Activated naive CD8-positive, alpha-beta T cell (primary cell): ENCODE data around the gene NELL2.
A peak's percentile ranks its signal among the peaks of the same experiment; 100 is the strongest.
"Not testable (repeated sequence)": the region's sequence is repeated elsewhere in the genome, so short reads cannot be mapped to it uniquely, and the experiment has no call there.

ENCODE experiments used
- H3K27ac Mint-ChIP-seq: one replicate; pipeline ENCODE4 v1.8.0; 2021; ENCODE audit warnings: mixed read lengths
- H3K27me3 Mint-ChIP-seq: one replicate; pipeline ENCODE4 v1.8.0; 2021; ENCODE audit warnings: mixed read lengths
- H3K36me3 Mint-ChIP-seq: one replicate; pipeline ENCODE4 v1.8.0; 2021; ENCODE audit warnings: mixed read lengths
- H3K4me1 Mint-ChIP-seq: one replicate; pipeline ENCODE4 v1.8.0; 2021; ENCODE audit warnings: low read depth, mixed read lengths
- H3K4me3 Mint-ChIP-seq: one replicate; pipeline ENCODE4 v1.8.0; 2021; ENCODE audit warnings: mild to moderate bottlenecking, mixed read lengths
- H3K9me3 Mint-ChIP-seq: one replicate; pipeline ENCODE4 v1.8.0; 2021; ENCODE audit warnings: low read depth, mixed read lengths

Gene NELL2

DNA sequence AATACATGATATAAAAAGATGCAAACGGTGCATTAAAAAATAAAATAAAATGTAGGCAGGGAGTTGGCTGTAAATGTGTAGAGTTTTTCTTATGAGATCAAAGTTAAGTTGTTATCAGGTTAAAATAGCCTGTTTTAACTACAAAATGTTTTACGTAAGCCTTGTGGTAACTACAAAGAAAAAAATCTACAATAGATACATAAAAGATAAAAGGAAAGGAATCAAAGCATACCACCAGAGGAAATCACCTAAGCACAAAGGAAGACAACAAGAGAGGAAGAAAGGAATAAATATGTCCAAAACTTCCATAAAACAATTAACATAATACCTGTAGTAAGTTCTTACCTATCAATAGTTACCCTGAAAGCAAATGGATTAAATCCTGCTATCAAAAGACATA lies 12.2 kb downstream of the NELL2 start:
- H3K27me3 Mint-ChIP-seq = no peaks in the 10 kb centered on the region
- peaks cover 80% of the 10 kb centered on the region for H3K4me1 Mint-ChIP-seq
- peaks cover 30% of the 10 kb centered on the region for H3K9me3 Mint-ChIP-seq
- peak overlapping the region; percentile 91 for H3K27ac Mint-ChIP-seq
- H3K4me3 Mint-ChIP-seq = peak overlapping the region; percentile 67
- H3K36me3 Mint-ChIP-seq = peaks cover 46% of the 10 kb centered on the region

- peaks cover 17% of the 10 kb centered on the region for H3K9me3 Mint-ChIP-seq
- peaks cover 25% of the 10 kb centered on the region for H3K36me3 Mint-ChIP-seq
- H3K27me3 Mint-ChIP-seq = no peaks in the 10 kb centered on the region
- peaks cover 89% of the 10 kb centered on the region for H3K4me1 Mint-ChIP-seq
- peak overlapping the region; percentile 91 for H3K27ac Mint-ChIP-seq
- H3K4me3 Mint-ChIP-seq = peak overlapping the region; percentile 42
Observed at GRCh38 chr12:44859998-44860689, 16.0 kb downstream of the NELL2 start.

- H3K4me1 Mint-ChIP-seq = peaks cover 94% of the 10 kb centered on the region
- peaks cover 9% of the 10 kb centered on the region for H3K9me3 Mint-ChIP-seq
- peaks cover 21% of the 10 kb centered on the region for H3K36me3 Mint-ChIP-seq
- peak overlapping the region; percentile 59 for H3K4me3 Mint-ChIP-seq
- peak overlapping the region; percentile 97 for H3K27ac Mint-ChIP-seq
- H3K27me3 Mint-ChIP-seq = no peaks in the 10 kb centered on the region
Observed at GRCh38 chr12:44858226-44858855, 17.8 kb downstream of the NELL2 start.

DNA sequence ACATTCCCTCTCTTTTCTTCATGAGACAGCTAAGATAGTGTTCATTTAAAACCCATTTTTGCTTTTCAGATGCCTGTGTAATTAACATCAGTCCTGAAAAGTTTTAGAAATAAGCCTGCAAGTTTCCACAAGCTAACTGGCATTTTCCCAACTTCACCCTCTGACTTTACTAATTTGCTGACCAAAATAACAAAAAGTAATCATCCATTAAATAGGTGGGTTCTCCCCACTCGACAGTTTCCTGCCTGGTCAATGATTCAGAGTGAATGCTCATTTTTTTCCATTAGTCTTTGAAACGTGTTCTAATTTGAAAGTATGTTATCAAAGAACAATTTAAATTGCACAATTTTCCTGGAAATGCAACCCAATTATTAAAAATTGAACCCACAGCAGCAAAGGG lies 23.6 kb downstream of the NELL2 start:
- Mint-ChIP-seq H3K4me3 (peak overlapping the region; percentile 72), H3K27ac (peak overlapping the region; percentile 99), H3K4me1 (peaks cover 92% of the 10 kb centered on the region), H3K9me3 (no peaks in the 10 kb centered on the region), H3K36me3 (peaks cover 8% of the 10 kb centered on the region), H3K27me3 (no peaks in the 10 kb centered on the region)

DNA sequence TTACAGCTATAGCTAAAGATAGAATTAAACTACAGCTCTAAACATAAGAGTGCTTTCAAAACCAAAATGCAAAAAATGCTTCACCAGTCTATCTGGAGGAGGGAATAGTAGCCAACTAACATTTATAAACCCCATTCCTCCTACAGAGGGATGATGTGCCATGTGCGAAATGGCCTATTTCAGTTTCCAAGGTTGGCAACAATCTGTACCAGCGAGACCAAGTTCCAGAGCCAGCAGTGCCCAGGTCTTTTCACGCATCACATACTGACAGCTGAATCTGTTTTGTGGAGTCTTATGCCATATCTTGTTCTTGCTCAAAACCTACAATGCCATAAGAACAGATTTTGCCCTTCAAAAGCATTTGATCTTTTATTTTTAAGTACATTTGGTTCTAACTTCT lies 24.5 kb downstream of the NELL2 start:
- H3K9me3 Mint-ChIP-seq = no peaks in the 10 kb centered on the region
- no peaks in the 10 kb centered on the region for H3K27me3 Mint-ChIP-seq
- peaks cover 92% of the 10 kb centered on the region for H3K4me1 Mint-ChIP-seq
- H3K36me3 Mint-ChIP-seq = peaks cover 8% of the 10 kb centered on the region
- peak overlapping the region; percentile 72 for H3K4me3 Mint-ChIP-seq
- H3K27ac Mint-ChIP-seq = peak overlapping the region; percentile 99

GRCh38 chr12:44848703-44849085 lies 27.4 kb downstream of the NELL2 start:
- H3K27me3 Mint-ChIP-seq = no peaks in the 10 kb centered on the region
- H3K4me3 Mint-ChIP-seq = peak overlapping the region; percentile 80
- peak overlapping the region; percentile 97 for H3K27ac Mint-ChIP-seq
- peaks cover 92% of the 10 kb centered on the region for H3K4me1 Mint-ChIP-seq
- peaks cover 13% of the 10 kb centered on the region for H3K36me3 Mint-ChIP-seq
- H3K9me3 Mint-ChIP-seq = no peaks in the 10 kb centered on the region

DNA sequence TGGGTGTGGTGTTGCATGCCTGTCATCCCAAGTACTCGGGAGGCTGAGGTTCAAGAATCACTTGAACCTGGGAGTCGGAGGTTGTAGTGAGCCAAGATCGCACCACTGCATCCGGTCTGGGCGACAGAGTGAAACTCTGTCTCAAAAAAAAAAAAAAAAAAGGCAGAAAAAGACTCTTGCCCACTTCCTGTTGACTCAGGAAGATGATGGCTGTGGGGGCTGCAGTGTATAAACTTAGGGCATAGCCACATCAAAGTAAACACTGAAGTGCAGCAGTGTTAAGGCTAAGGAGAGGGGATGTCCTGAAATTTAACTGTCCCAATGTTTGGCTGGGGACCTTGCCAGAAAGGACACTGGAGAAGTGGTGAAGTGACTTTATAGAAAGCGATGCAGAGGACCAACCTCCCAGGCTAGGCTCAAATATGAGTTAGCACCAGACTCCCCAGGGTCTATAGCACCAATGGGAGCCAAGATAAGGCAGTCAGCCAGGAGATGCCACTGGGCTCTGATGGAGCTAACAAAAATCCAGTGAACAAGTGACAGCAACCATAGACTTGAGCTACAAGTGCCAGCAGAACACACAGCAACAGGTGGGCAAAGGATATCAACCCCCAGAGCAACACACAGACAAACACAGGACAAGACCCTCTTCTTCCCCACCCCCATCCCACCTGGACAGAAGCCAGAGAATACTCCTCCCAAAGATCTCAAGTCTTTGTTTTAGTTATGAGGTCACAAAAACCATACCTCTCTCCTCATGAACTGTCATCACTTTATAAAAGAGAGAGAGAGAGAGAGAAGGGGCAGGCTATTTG lies 28.0 kb downstream of the NELL2 start:
- peaks cover 13% of the 10 kb centered on the region for H3K36me3 Mint-ChIP-seq
- H3K9me3 Mint-ChIP-seq = no peaks in the 10 kb centered on the region
- peaks cover 91% of the 10 kb centered on the region for H3K4me1 Mint-ChIP-seq
- H3K27ac Mint-ChIP-seq = peak overlapping the region; percentile 97
- H3K4me3 Mint-ChIP-seq = peak overlapping the region; percentile 80
- H3K27me3 Mint-ChIP-seq = no peaks in the 10 kb centered on the region

DNA sequence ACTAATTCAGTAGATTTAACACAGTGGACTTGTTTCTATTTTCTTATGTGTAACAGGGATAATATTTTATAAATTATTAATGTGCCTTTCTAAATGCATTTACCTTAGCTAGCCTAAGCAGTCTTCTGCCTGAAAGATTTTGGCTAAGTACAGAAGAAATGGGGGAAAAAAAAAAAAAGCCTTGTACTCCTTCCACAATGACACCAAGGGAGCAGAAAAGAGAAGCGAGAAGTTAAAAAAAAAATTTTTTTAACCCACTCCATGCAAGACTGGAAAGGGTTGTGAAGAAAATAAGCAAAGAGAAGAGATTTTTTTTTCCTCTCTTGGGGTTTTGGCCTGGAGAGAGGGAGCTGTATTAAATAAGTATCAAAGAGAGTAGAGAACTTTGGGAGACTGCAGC lies 28.7 kb downstream of the NELL2 start:
- Mint-ChIP-seq H3K9me3 (no peaks in the 10 kb centered on the region), H3K4me1 (peaks cover 91% of the 10 kb centered on the region), H3K4me3 (peak overlapping the region; percentile 80), H3K36me3 (peaks cover 13% of the 10 kb centered on the region), H3K27ac (peak overlapping the region; percentile 97), H3K27me3 (no peaks in the 10 kb centered on the region)

- H3K4me1 Mint-ChIP-seq = peaks cover 91% of the 10 kb centered on the region
- H3K4me3 Mint-ChIP-seq = peak overlapping the region; percentile 65
- H3K27me3 Mint-ChIP-seq = no peaks in the 10 kb centered on the region
- peaks cover 13% of the 10 kb centered on the region for H3K36me3 Mint-ChIP-seq
- H3K27ac Mint-ChIP-seq = peak overlapping the region; percentile 97
- no peaks in the 10 kb centered on the region for H3K9me3 Mint-ChIP-seq
Observed at GRCh38 chr12:44846826-44847225, 29.3 kb downstream of the NELL2 start.

- Mint-ChIP-seq H3K9me3 (no peaks in the 10 kb centered on the region), H3K4me3 (peak overlapping the region; percentile 83), H3K27ac (peak overlapping the region; percentile 97), H3K4me1 (peaks cover 94% of the 10 kb centered on the region), H3K36me3 (peaks cover 16% of the 10 kb centered on the region), H3K27me3 (no peaks in the 10 kb centered on the region)
Observed at GRCh38 chr12:44842669-44843068, 33.4 kb downstream of the NELL2 start.

DNA sequence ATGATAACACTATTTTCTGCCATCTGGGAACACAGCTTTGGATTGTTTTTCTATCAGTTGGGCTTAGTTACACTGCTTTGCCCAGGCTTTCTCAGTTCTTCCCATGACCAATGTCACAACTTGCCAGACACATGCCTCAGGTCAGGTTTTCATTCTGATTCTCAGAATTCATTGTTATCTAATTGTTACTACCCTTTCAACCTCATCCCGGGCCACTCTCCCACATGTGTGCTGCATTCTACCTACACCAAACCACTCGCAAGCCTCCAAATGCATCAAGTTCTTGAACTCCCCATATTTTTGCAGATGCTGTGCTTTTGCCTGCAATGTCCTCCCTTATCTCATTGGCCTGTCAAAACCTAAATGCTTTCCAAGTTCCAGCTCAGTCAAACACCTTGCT lies 36.3 kb downstream of the NELL2 start:
- no peaks in the 10 kb centered on the region for H3K9me3 Mint-ChIP-seq
- H3K27ac Mint-ChIP-seq = peak overlapping the region; percentile 97
- H3K4me3 Mint-ChIP-seq = peak overlapping the region; percentile 75
- H3K27me3 Mint-ChIP-seq = no peaks in the 10 kb centered on the region
- peaks cover 94% of the 10 kb centered on the region for H3K4me1 Mint-ChIP-seq
- peaks cover 12% of the 10 kb centered on the region for H3K36me3 Mint-ChIP-seq

DNA sequence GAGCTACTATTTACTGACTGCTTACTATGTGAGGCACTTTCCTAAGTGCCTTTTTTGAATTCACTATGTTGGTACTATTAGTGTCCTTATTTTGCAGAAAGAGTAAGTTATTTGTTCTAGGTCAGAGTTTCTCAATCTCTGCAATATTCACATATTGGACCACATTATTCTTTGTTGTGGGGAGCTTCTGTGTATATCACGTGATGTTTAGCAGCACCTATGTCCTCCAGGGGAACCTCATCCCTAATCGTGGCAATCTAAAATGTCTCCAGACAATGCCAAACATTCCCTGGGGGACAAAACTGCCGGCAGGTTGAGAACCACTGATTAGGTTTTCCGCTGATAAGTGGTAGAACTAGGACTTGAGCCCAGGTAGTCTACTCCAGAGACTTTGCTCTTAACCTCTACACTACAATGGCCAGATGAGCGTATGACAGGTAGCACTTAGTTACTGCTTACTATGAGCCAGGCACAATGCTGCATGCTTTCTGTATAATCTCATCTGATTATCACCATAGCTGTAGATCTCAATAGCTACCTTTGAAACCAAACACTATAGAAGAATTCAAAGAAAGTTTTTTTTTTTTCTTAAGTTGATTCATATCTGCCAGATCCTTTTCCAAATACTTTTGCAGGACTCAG lies 38.9 kb downstream of the NELL2 start:
- no peaks in the 10 kb centered on the region for H3K9me3 Mint-ChIP-seq
- H3K27me3 Mint-ChIP-seq = no peaks in the 10 kb centered on the region
- H3K4me3 Mint-ChIP-seq = peak overlapping the region; percentile 79
- peaks cover 95% of the 10 kb centered on the region for H3K4me1 Mint-ChIP-seq
- H3K36me3 Mint-ChIP-seq = peaks cover 11% of the 10 kb centered on the region
- H3K27ac Mint-ChIP-seq = peak overlapping the region; percentile 96

DNA sequence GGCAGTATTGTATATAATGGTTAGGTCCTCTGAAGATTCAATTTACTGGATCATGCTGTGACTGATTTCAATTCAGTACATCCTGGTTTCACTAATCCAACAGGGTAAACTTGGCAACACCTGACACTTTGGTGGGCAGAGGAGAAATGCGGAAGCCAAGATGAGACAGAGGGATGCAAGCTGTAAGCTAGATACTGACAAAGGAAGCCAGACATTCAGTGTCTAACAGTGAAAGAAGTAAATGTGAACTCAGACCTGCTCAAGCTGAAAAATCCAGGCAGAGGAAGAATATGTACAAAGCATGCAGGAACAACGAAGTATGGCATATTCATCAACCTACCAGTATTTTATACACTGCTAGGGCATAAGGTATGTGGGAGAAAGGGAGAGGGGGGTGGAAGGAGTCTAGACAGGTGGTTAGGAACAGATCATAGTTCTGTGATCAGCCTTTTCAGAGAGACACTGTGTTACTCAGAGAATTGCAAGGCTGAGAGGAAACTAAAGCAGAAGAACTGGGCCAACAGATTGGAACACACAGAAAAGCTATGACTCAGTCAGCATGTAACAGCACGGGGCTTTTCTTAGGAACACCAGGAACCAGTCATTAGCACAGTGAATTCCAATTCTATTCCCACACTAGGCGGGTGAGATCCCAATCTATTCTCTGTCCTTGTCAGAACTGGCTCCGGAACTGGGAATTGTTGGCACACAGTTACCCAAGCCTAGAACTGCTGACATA lies 40.3 kb downstream of the NELL2 start:
- peak overlapping the region; percentile 79 for H3K4me3 Mint-ChIP-seq
- H3K9me3 Mint-ChIP-seq = no peaks in the 10 kb centered on the region
- H3K27ac Mint-ChIP-seq = peak overlapping the region; percentile 96

GRCh38 chr12:44834996-44835395 lies 41.1 kb downstream of the NELL2 start:
- H3K27me3 Mint-ChIP-seq, H3K9me3 Mint-ChIP-seq: not testable (repeated sequence)
- H3K27ac Mint-ChIP-seq = peak overlapping the region; percentile 96
- peaks cover 96% of the 10 kb centered on the region for H3K4me1 Mint-ChIP-seq
- peak overlapping the region; percentile 79 for H3K4me3 Mint-ChIP-seq
- H3K36me3 Mint-ChIP-seq = peaks cover 15% of the 10 kb centered on the region

More for the DNA sequence above, 40.3 kb downstream of the NELL2 start:
- Mint-ChIP-seq H3K27me3 (no peaks in the 10 kb centered on the region), H3K4me1 (peaks cover 96% of the 10 kb centered on the region), H3K36me3 (peaks cover 16% of the 10 kb centered on the region)
